ENCODE data around the gene AP2S1. TPM values are rescaled to one million over a fixed set of nuclear protein-coding genes. Genes with fewer than 3 reads are reported as not detected.

The AP2S1 gene
- total and polyA plus RNA-seq, 2 donors from 2014 or later, result 105 to 226 TPM

- FAIRE-seq (no peak), DNase-seq (no peak)
- no peak for TF ChIP-seq CTCF (IDR thresholded peaks at IDR 0.05; ENCODE audit: borderline replicate concordance, extremely low read depth, insufficient read depth)
- peaks cover 0 to 9% (median 5%) of the 10 kb centered on the region in 3 donors for H3K36me3 ChIP-seq (ENCODE audit: control insufficient read depth in 2 of 3, insufficient read depth in 3 of 3, low read length in 3 of 3)
- H3K9ac ChIP-seq (ENCODE audit: low read length in 3 of 3), result no peak overlapping the region
- no peaks in the 10 kb centered on the region for H3K27me3 ChIP-seq (ENCODE audit: control insufficient read depth, insufficient read depth, low read length)
- intact Hi-C loops (cut with DNase I), result no loop called here
- H3K4me1 ChIP-seq (ENCODE audit: control insufficient read depth in 2 of 3, insufficient read depth in 2 of 3, low read depth in 1 of 3, low read length in 3 of 3), result peaks cover 0 to under 1% (median 0%) of the 10 kb centered on the region in 3 donors
- no peak overlapping the region for H3K4me3 ChIP-seq (ENCODE audit: low read length in 3 of 3)
- H3K9me3 ChIP-seq (ENCODE audit: control insufficient read depth in 2 of 3, insufficient read depth in 1 of 3, low read length in 3 of 3), result no peaks in the 10 kb centered on the region
- H3K27ac ChIP-seq (ENCODE audit: low read depth in 2 of 2, low read length in 2 of 2), result no peak overlapping the region
These were observed 15.7 kb downstream of the AP2S1 start for GRCh38 chr19:46834984-46835383.

GRCh38 chr19:46834121-46834520 is 16.5 kb downstream of the AP2S1 start:
- H3K9me3 ChIP-seq (ENCODE audit: control insufficient read depth in 2 of 3, insufficient read depth in 1 of 3, low read length in 3 of 3), result no peaks in the 10 kb centered on the region
- no peaks in the 10 kb centered on the region for H3K27me3 ChIP-seq (ENCODE audit: control insufficient read depth, insufficient read depth, low read length)
- H3K27ac ChIP-seq (ENCODE audit: low read depth in 2 of 2, low read length in 2 of 2), result no peak overlapping the region
- no peak overlapping the region for H3K9ac ChIP-seq (ENCODE audit: low read length in 3 of 3)
- H3K4me1 ChIP-seq (ENCODE audit: control insufficient read depth in 2 of 3, insufficient read depth in 2 of 3, low read depth in 1 of 3, low read length in 3 of 3), result no peaks in the 10 kb centered on the region
- DNase-seq (no peak), FAIRE-seq (no peak)
- TF ChIP-seq CTCF (IDR thresholded peaks at IDR 0.05; ENCODE audit: borderline replicate concordance, extremely low read depth, insufficient read depth), result no peak
- intact Hi-C loops (cut with DNase I), result no loop called here
- no peak overlapping the region for H3K4me3 ChIP-seq (ENCODE audit: low read length in 3 of 3)
- peaks cover 0 to 5% (median 2%) of the 10 kb centered on the region in 3 donors for H3K36me3 ChIP-seq (ENCODE audit: control insufficient read depth in 2 of 3, insufficient read depth in 3 of 3, low read length in 3 of 3)

GRCh38 chr19:46830864-46831263 is 19.8 kb downstream of the AP2S1 start:
- intact Hi-C loops (cut with DNase I), result no loop called here
- DNase-seq (no peak), FAIRE-seq (no peak)
- no peak for TF ChIP-seq CTCF (IDR thresholded peaks at IDR 0.05; ENCODE audit: borderline replicate concordance, extremely low read depth, insufficient read depth)
- H3K27me3 ChIP-seq (ENCODE audit: control insufficient read depth, insufficient read depth, low read length), result no peaks in the 10 kb centered on the region
- no peak overlapping the region for H3K9ac ChIP-seq (ENCODE audit: low read length in 3 of 3)
- H3K4me3 ChIP-seq (ENCODE audit: low read length in 3 of 3), result no peak overlapping the region
- no peaks in the 10 kb centered on the region for H3K4me1 ChIP-seq (ENCODE audit: control insufficient read depth in 2 of 3, insufficient read depth in 2 of 3, low read depth in 1 of 3, low read length in 3 of 3)
- H3K9me3 ChIP-seq (ENCODE audit: control insufficient read depth in 2 of 3, insufficient read depth in 1 of 3, low read length in 3 of 3), result no peaks in the 10 kb centered on the region
- H3K27ac ChIP-seq (ENCODE audit: low read depth in 2 of 2, low read length in 2 of 2), result no peak overlapping the region
- no peaks in the 10 kb centered on the region for H3K36me3 ChIP-seq (ENCODE audit: control insufficient read depth in 2 of 3, insufficient read depth in 3 of 3, low read length in 3 of 3)

- Histone ChIP-seq H3K9me3 (ENCODE audit: control insufficient read depth in 2 of 3, insufficient read depth in 1 of 3, low read length in 3 of 3) (no peaks in the 10 kb centered on the region), H3K4me3 (ENCODE audit: low read length in 3 of 3) (no peak overlapping the region), H3K9ac (ENCODE audit: low read length in 3 of 3) (no peak overlapping the region), H3K36me3 (ENCODE audit: control insufficient read depth in 2 of 3, insufficient read depth in 3 of 3, low read length in 3 of 3) (no peaks in the 10 kb centered on the region), H3K27ac (ENCODE audit: low read depth in 2 of 2, low read length in 2 of 2) (no peak overlapping the region), H3K27me3 (ENCODE audit: control insufficient read depth, insufficient read depth, low read length) (no peaks in the 10 kb centered on the region), H3K4me1 (ENCODE audit: control insufficient read depth in 2 of 3, insufficient read depth in 2 of 3, low read depth in 1 of 3, low read length in 3 of 3) (no peaks in the 10 kb centered on the region)
- no peak for FAIRE-seq
- no peak for DNase-seq
- intact Hi-C loops (cut with DNase I), result no loop called here
- no peak for TF ChIP-seq CTCF (IDR thresholded peaks at IDR 0.05; ENCODE audit: borderline replicate concordance, extremely low read depth, insufficient read depth)
These were observed 22.2 kb downstream of the AP2S1 start for GRCh38 chr19:46828484-46828883.

Measured in kidney (tissue), 14 donors.